HCT116 (cell line): ENCODE measurements around the gene PHLDA1. TPM values are rescaled to one million over a fixed set of nuclear protein-coding genes. Genes with fewer than 3 reads are reported as not detected.
A peak's percentile ranks its signal among the peaks of the same experiment; 100 is the strongest.

Experiments
- ATAC-seq: fragments of 200-7000 bp; cut with Tn5 transposase; 2 replicates; pipeline ENCODE4 v1.9.1; 2020; ENCODE audit warnings: mild to moderate bottlenecking, moderate library complexity
- BruUV-seq: library from RNA; stranded (reverse); fragments of 400-500 nt; replicated peaks from 2 replicates; lab custom pipeline; 2021; lab: Mats Ljungman, UMichigan
- CTCF ChIA-PET: fragments of 300-600 bp; sonication (Branson Sonifier 250); formaldehyde crosslinking; loops from one replicate; lab custom pipeline; 2021; ENCODE audit warnings: antibody characterized with exemption; lab: Charles Lee
- POLR2A ChIA-PET: fragments of 300-600, 350-600 bp; sonication (Branson Sonifier 250); formaldehyde crosslinking; loops from one replicate; lab custom pipeline; 2021; ENCODE audit warnings: antibody characterized with exemption; lab: Charles Lee
- RAD21 ChIA-PET, 2 experiments: fragments of 300-600 bp; sonication (Branson Sonifier 250); formaldehyde crosslinking; loops; one replicate each; lab custom pipeline; 2023; ENCODE audit warnings: low total read pairs in 2 of 2; ENCODE audit not compliant: uncharacterized antibody in 2 of 2, unreplicated experiment in 2 of 2, low non-redundant PET in 1 of 2; lab: Charles Lee
- DNase-seq: peaks from one replicate; pipeline ENCODE4 v3.0.0-alpha.2; 2010; ENCODE audit warnings: low read depth, low spot score
- H2AFZ ChIP-seq: fragments of 200-600 bp; shearing (Covaris generic), sonication (generic); 2 replicates; pipeline ENCODE4 v1.6.1; 2017; ENCODE audit warnings: low read depth, mixed run types, mixed read lengths, antibody characterized with exemption, low read length; ENCODE audit not compliant: poor library complexity, severe bottlenecking
- H3K27ac ChIP-seq: 2 replicates; pipeline ENCODE4 v1.5.1; 2012; ENCODE audit warnings: low read depth, low read length
- H3K27me3 ChIP-seq: fragments of 200-600 bp; sonication (generic); 2 replicates; pipeline ENCODE4 v1.6.1; 2016; ENCODE audit warnings: mixed run types, low read length, mixed read lengths; ENCODE audit not compliant: insufficient read depth
- H3K36me3 ChIP-seq, 2 experiments: fragments of 200-500 bp in 1 of 2; fragments of 200-600 bp in 1 of 2; sonication (Bioruptor generic) in 1 of 2; sonication (generic) in 1 of 2; 2 replicates each; pipeline versions ENCODE4 v1.5.1 to v1.6.1; 2014 to 2016; ENCODE audit warnings: low read length in 2 of 2, inconsistent platforms in 1 of 2, mixed read lengths in 1 of 2, mixed run types in 1 of 2; ENCODE audit not compliant: insufficient read depth in 2 of 2, control insufficient read depth in 1 of 2
- H3K4me1 ChIP-seq, 2 experiments: fragments of 200-600 bp in 1 of 2; sonication (generic) in 1 of 2; 2 replicates each; pipeline versions ENCODE4 v1.5.1 to v1.6.1; 2012 to 2017; ENCODE audit warnings: low read length in 2 of 2, inconsistent platforms in 1 of 2, mild to moderate bottlenecking in 1 of 2, mixed read lengths in 1 of 2, mixed run types in 1 of 2, moderate library complexity in 1 of 2; ENCODE audit not compliant: insufficient read depth in 2 of 2, control insufficient read depth in 1 of 2
- H3K4me2 ChIP-seq: fragments of 200-600 bp; sonication (generic); 2 replicates; pipeline ENCODE4 v1.6.1; 2017; ENCODE audit warnings: mixed run types, low read length, mixed read lengths
- H3K4me3 ChIP-seq, 2 experiments: fragments of 200-600 bp in 1 of 2; sonication (generic) in 1 of 2; replicated peaks in 1 of 2; 2 replicates each; pipeline ENCODE4 v1.5.1; 2011 to 2016; ENCODE audit warnings: low read length in 2 of 2, control low read depth in 1 of 2, low read depth in 1 of 2, mild to moderate bottlenecking in 1 of 2, mixed read lengths in 1 of 2, mixed run types in 1 of 2
- H3K79me2 ChIP-seq: fragments of 200-600 bp; sonication (generic); 2 replicates; pipeline ENCODE4 v1.6.1; 2017; ENCODE audit warnings: mild to moderate bottlenecking, mixed run types, low read length, moderate library complexity, mixed read lengths; ENCODE audit not compliant: insufficient read depth
- H3K9ac ChIP-seq: fragments of 200-600 bp; sonication (generic); 2 replicates; pipeline ENCODE4 v1.6.1; 2016; ENCODE audit warnings: low read length, mixed read lengths
- H3K9me2 ChIP-seq: fragments of 200-600 bp; sonication (generic), shearing (Covaris generic); 2 replicates; pipeline ENCODE4 v1.6.1; 2017; ENCODE audit warnings: mixed run types, mild to moderate bottlenecking, moderate library complexity; ENCODE audit not compliant: insufficient read depth
- H3K9me3 ChIP-seq, 2 experiments: fragments of 200-500 bp in 1 of 2; fragments of 200-600 bp in 1 of 2; sonication (Bioruptor generic) in 1 of 2; sonication (generic) in 1 of 2; 2 replicates each; pipeline ENCODE4 v1.6.1; 2014 to 2017; ENCODE audit warnings: low read length in 2 of 2, mixed read lengths in 2 of 2, inconsistent platforms in 1 of 2, low read depth in 1 of 2, mild to moderate bottlenecking in 1 of 2, mixed run types in 1 of 2, moderate library complexity in 1 of 2; ENCODE audit not compliant: control insufficient read depth in 1 of 2, insufficient read depth in 1 of 2
- H4K20me1 ChIP-seq: fragments of 200-600 bp; sonication (generic), shearing (Covaris generic); 2 replicates; pipeline ENCODE4 v1.6.1; 2017; ENCODE audit warnings: mixed run types, mild to moderate bottlenecking, moderate library complexity; ENCODE audit not compliant: insufficient read depth
- ATF3 ChIP-seq: IDR thresholded peaks from 2 replicates; pipeline ENCODE4 v1.6.1; 2012
- CEBPB ChIP-seq: IDR thresholded peaks from 2 replicates; pipeline ENCODE4 v1.6.1; 2012; ENCODE audit warnings: low read depth
- CTCF ChIP-seq, 3 experiments: fragments of 200-600 bp in 1 of 3; sonication (generic) in 1 of 3; IDR thresholded peaks in 2 of 3; conservative IDR thresholded peaks in 1 of 3; 2 replicates each; pipeline ENCODE4 v1.5.1; 2012 to 2017; ENCODE audit warnings: low read depth in 2 of 3, low read length in 2 of 3, antibody characterized with exemption in 1 of 3, borderline replicate concordance in 1 of 3, control low read depth in 1 of 3, mild to moderate bottlenecking in 1 of 3, mixed read lengths in 1 of 3, mixed run types in 1 of 3, moderate library complexity in 1 of 3; ENCODE audit not compliant: insufficient read depth in 1 of 3
- ELF1 ChIP-seq: IDR thresholded peaks from 2 replicates; pipeline ENCODE4 v1.6.1; 2012; ENCODE audit warnings: low read depth, borderline replicate concordance
- MAX ChIP-seq: IDR thresholded peaks from 2 replicates; pipeline ENCODE4 v1.6.1; 2012
- POLR2A ChIP-seq: IDR thresholded peaks from 2 replicates; pipeline ENCODE4 v1.7.0; 2011; ENCODE audit warnings: borderline replicate concordance; ENCODE audit not compliant: insufficient read depth, insufficient read length; ENCODE audit errors: extremely low read depth
- POLR2AphosphoS5 ChIP-seq: IDR thresholded peaks from 2 replicates; pipeline ENCODE4 v1.6.1; 2011; ENCODE audit warnings: mild to moderate bottlenecking, low read depth, low read length, moderate library complexity
- RAD21 ChIP-seq: IDR thresholded peaks from 2 replicates; pipeline ENCODE4 v1.6.1; 2012; ENCODE audit warnings: low read depth, mild to moderate bottlenecking
- SRF ChIP-seq: IDR thresholded peaks from 2 replicates; pipeline ENCODE4 v1.6.1; 2012; ENCODE audit warnings: low read depth
- TCF7L2 ChIP-seq: IDR thresholded peaks from 2 replicates; pipeline ENCODE4 v1.7.0; 2011; ENCODE audit warnings: borderline replicate concordance, inconsistent platforms; ENCODE audit not compliant: insufficient read depth, insufficient read length; ENCODE audit errors: extremely low read depth
- YY1 ChIP-seq: IDR thresholded peaks from 2 replicates; pipeline ENCODE4 v1.6.1; 2011; ENCODE audit warnings: low read length, low read depth, moderate library complexity, mild to moderate bottlenecking; ENCODE audit not compliant: insufficient replicate concordance; ENCODE audit errors: extremely low read depth
- ZNF274 ChIP-seq: fragments of 200-500 bp; sonication (Bioruptor generic); IDR thresholded peaks from 2 replicates; pipeline ENCODE4 v1.6.1; 2014; ENCODE audit warnings: mild to moderate bottlenecking, low read depth, low read length, inconsistent platforms
- intact Hi-C: fragments of 100-400 bp; cut with micrococcal nuclease; formaldehyde crosslinking; loops from 2 replicates; pipeline ENCODE4 v1.10.0; 2022
- total RNA-seq: library from RNA; stranded (reverse); gene quantifications from one replicate; pipeline ENCODE4 v1.2.1, GENCODE V29; 2021; ENCODE audit not compliant: unreplicated experiment

Gene PHLDA1
- total RNA-seq, 1 experiment from 2014 or later, result 231 TPM

- peaks cover 32 to 51% of the 10 kb centered on the region in 2 experiments for H3K4me1 ChIP-seq
- no peak for TF ChIP-seq SRF
- TF ChIP-seq ELF1, result no peak
- TF ChIP-seq ZNF274, result no peak
- TF ChIP-seq POLR2AphosphoS5, result no peak
- no peak for TF ChIP-seq CEBPB
- TF ChIP-seq TCF7L2, result no peak
- no peak for TF ChIP-seq ATF3
- no peak for TF ChIP-seq RAD21
- TF ChIP-seq POLR2A, result no peak
- TF ChIP-seq YY1, result no peak
- TF ChIP-seq MAX, result no peak
- no peak for TF ChIP-seq CTCF (IDR thresholded peaks at IDR 0.05 in 2 of 3, conservative IDR thresholded peaks at IDR 0.05 in 1 of 3; ENCODE audit: borderline replicate concordance in 1 of 3, insufficient read depth in 1 of 3, low read depth in 2 of 3, low read length in 2 of 3)
- TF ChIP-seq, all 23 proteins: peak for 0
- peak overlapping the region; percentile 68; the same call in 1 of the 2 replicates for H3K27ac ChIP-seq
- BruUV-seq, result no TSS peak
- DNase-seq, result no peak
- H3K9ac ChIP-seq, result no peak overlapping the region
- ChIA-PET CTCF (no interaction called here), RAD21 (no interaction called here), POLR2A (no interaction called here)
- H3K79me2 ChIP-seq, result no peaks in the 10 kb centered on the region
- H3K36me3 ChIP-seq, result no peaks in the 10 kb centered on the region
- intact Hi-C loops, result no loop called here
- H4K20me1 ChIP-seq, result no peaks in the 10 kb centered on the region
- peak overlapping the region; percentile 54 for H2AFZ ChIP-seq
- no peaks in the 10 kb centered on the region for H3K27me3 ChIP-seq
- H3K9me2 ChIP-seq, result no peaks in the 10 kb centered on the region
- no peak for ATAC-seq
- H3K9me3 ChIP-seq, result no peaks in the 10 kb centered on the region
- H3K4me3 ChIP-seq, result no peak overlapping the region
- H3K4me2 ChIP-seq, result no peak overlapping the region
These were observed 35.9 kb downstream of the PHLDA1 start for GRCh38 chr12:75995691-75996090.
